Activated CD8-positive, alpha-beta memory T cell treated with anti-CD3 and anti-CD28 coated beads for 36 hours (primary cell): ENCODE results near the gene PCGF6. TPM values are rescaled to one million over a fixed set of nuclear protein-coding genes. Genes with fewer than 3 reads are reported as not detected.

ENCODE experiments used
- CTCF ChIA-PET: fragments of 350-600 bp; sonication (Branson Sonifier 250); formaldehyde crosslinking; loops from one replicate; lab custom pipeline; 2021; ENCODE audit warnings: antibody characterized with exemption; lab: Charles Lee
- POLR2A ChIA-PET: fragments of 350-600 bp; sonication (Branson Sonifier 250); formaldehyde crosslinking; loops from one replicate; lab custom pipeline; 2021; ENCODE audit warnings: antibody characterized with exemption; lab: Charles Lee
- total RNA-seq, 2 experiments: library from RNA; stranded (reverse); gene quantifications; one replicate each; pipeline ENCODE4 v1.2.3, GENCODE V29; 2021

The PCGF6 gene
- total RNA-seq, 2 experiments from 2014 or later, result 17.9 to 18.3 TPM

GRCh38 chr10:103350175-103350516, 794 bp downstream of the PCGF6 start:
- ChIA-PET CTCF (interaction anchor here (0.8 to 1.1 kb wide), 3 partner anchors 16 to 46 kb away, joined by 3 to 4 read pairs (median 4); partner anchors contain the start of genes ATP5MK and PDCD11), POLR2A (interaction anchor here (0.7 to 1.8 kb wide), 5 partner anchors 17 to 157 kb away, joined by 3 to 7 read pairs (median 4); partner anchors contain the start of genes ATP5MK, NT5C2, PDCD11 and TAF5)

GRCh38 chr10:103336370-103336769, 14.6 kb downstream of the PCGF6 start:
- CTCF ChIA-PET, result no interaction called here
- POLR2A ChIA-PET, result no interaction called here

- CTCF ChIA-PET, result interaction anchor here (0.8 to 1.6 kb wide), 2 partner anchors 16 to 295 kb away, joined by 3 to 4 read pairs; partner anchors contain the start of gene PCGF6
- POLR2A ChIA-PET, result no interaction called here
These were observed 16.4 kb downstream of the PCGF6 start for GRCh38 chr10:103334567-103334966.

- ChIA-PET POLR2A (no interaction called here), CTCF (interaction anchor here (0.6 to 1.6 kb wide), 2 partner anchors 17 to 138 kb away, joined by 3 to 4 read pairs; partner anchors contain the start of gene PCGF6)
These were observed 16.9 kb downstream of the PCGF6 start for GRCh38 chr10:103333934-103334520.

GRCh38 chr10:103327906-103328305, 23.0 kb downstream of the PCGF6 start:
- ChIA-PET CTCF (no interaction called here), POLR2A (no interaction called here)

GRCh38 chr10:103316087-103316486, 34.9 kb downstream of the PCGF6 start:
- CTCF ChIA-PET, result no interaction called here
- POLR2A ChIA-PET, result interaction anchor here (0.6 kb wide), 1 partner anchor 153 kb away, joined by 15 read pairs; no protein-coding TSS in a partner anchor

GRCh38 chr10:103310197-103310596, 40.7 kb downstream of the PCGF6 start:
- POLR2A ChIA-PET, result no interaction called here
- CTCF ChIA-PET, result interaction anchor here (0.7 kb wide), 1 partner anchor 65 kb away, joined by 3 read pairs; no protein-coding TSS in a partner anchor

GRCh38 chr10:103307594-103307993, 43.3 kb downstream of the PCGF6 start:
- CTCF ChIA-PET, result interaction anchor here (0.8 kb wide), 1 partner anchor 10 kb away, joined by 3 read pairs; no protein-coding TSS in a partner anchor
- POLR2A ChIA-PET, result no interaction called here

GRCh38 chr10:103295374-103296015, 55.4 kb downstream of the PCGF6 start:
- CTCF ChIA-PET, result no interaction called here
- POLR2A ChIA-PET, result no interaction called here

- CTCF ChIA-PET, result no interaction called here
- POLR2A ChIA-PET, result interaction anchor here (0.7 kb wide), 1 partner anchor 404 kb away, joined by 3 read pairs; no protein-coding TSS in a partner anchor
These were observed 59.4 kb downstream of the PCGF6 start for GRCh38 chr10:103291588-103291987.

GRCh38 chr10:103287992-103288391, 62.9 kb downstream of the PCGF6 start:
- ChIA-PET CTCF (no interaction called here), POLR2A (no interaction called here)

GRCh38 chr10:103284170-103284569, 66.8 kb downstream of the PCGF6 start:
- ChIA-PET POLR2A (no interaction called here), CTCF (interaction anchor here (0.7 kb wide), 1 partner anchor 236 kb away, joined by 3 read pairs; no protein-coding TSS in a partner anchor)

GRCh38 chr10:103282961-103283360, 68.0 kb downstream of the PCGF6 start:
- CTCF ChIA-PET, result no interaction called here

GRCh38 chr10:103281753-103282152, 69.2 kb downstream of the PCGF6 start:
- ChIA-PET POLR2A (no interaction called here), CTCF (no interaction called here)

More at GRCh38 chr10:103282961-103283360, 68.0 kb downstream of the PCGF6 start:
- POLR2A ChIA-PET, result no interaction called here

- CTCF ChIA-PET, result no interaction called here
- POLR2A ChIA-PET, result no interaction called here
These were observed 70.4 kb downstream of the PCGF6 start for GRCh38 chr10:103280506-103280905.

- ChIA-PET POLR2A (no interaction called here), CTCF (no interaction called here)
These were observed 70.9 kb downstream of the PCGF6 start for GRCh38 chr10:103280031-103280430.

- ChIA-PET POLR2A (interaction anchor here (0.6 kb wide), 1 partner anchor 374 kb away, joined by 3 read pairs; no protein-coding TSS in a partner anchor), CTCF (no interaction called here)
These were observed 72.1 kb downstream of the PCGF6 start for GRCh38 chr10:103278862-103279298.

GRCh38 chr10:103278537-103278823, 72.5 kb downstream of the PCGF6 start:
- CTCF ChIA-PET, result no interaction called here

GRCh38 chr10:103277713-103278536, 73.0 kb downstream of the PCGF6 start:
- ChIA-PET CTCF (interaction anchor here (1.3 kb wide), 1 partner anchor 87 kb away, joined by 5 read pairs; no protein-coding TSS in a partner anchor), POLR2A (interaction anchor here (0.6 kb wide), 1 partner anchor 373 kb away, joined by 3 read pairs; no protein-coding TSS in a partner anchor)

More at GRCh38 chr10:103278537-103278823, 72.5 kb downstream of the PCGF6 start:
- POLR2A ChIA-PET, result interaction anchor here (0.6 kb wide), 1 partner anchor 374 kb away, joined by 3 read pairs; no protein-coding TSS in a partner anchor
